ENCODE results near the gene PLCD3. TPM values are rescaled to one million over a fixed set of nuclear protein-coding genes. Genes with fewer than 3 reads are reported as not detected.

Gene PLCD3
- total and polyA plus RNA-seq, 9 of the 15 experiments (the other 6 are each of a cell fraction or from before 2014, with no cell fraction given): 0.20 to 22.6 (median 7.5) TPM

- TF ChIP-seq RFX1 (IDR thresholded peaks at IDR 0.05): no peak
- peak; percentile 93 for TF ChIP-seq ZBTB33 (CRISPR knock-in tag; IDR thresholded peaks at IDR 0.05)
Measured at GRCh38 chr17:45121055-45121454, 11.3 kb downstream of the PLCD3 start.

GRCh38 chr17:45120558-45120957 lies 11.8 kb downstream of the PLCD3 start:
- ChIA-PET CTCF (ENCODE audit: low intra/inter-chr PET ratio) (interaction anchor here (0.8 kb wide), 1 partner anchor 11 kb away, joined by 4 read pairs; no protein-coding TSS in a partner anchor), POLR2A (interaction anchor here (0.6 kb wide), 1 partner anchor 307 kb away, joined by 3 read pairs; no protein-coding TSS in a partner anchor)
- H3K27ac ChIP-seq (ENCODE audit: extremely low read depth, low read depth, low read length): no peak overlapping the region
- FAIRE-seq (no peak), DNase-seq (ENCODE audit: extremely low read depth in 1 of 4, low spot score in 3 of 4) (no peak), ATAC-seq (no peak)
- H3K4me3 ChIP-seq: no peak overlapping the region
- H3K4me2 ChIP-seq (ENCODE audit: insufficient read depth, low read length): no peak overlapping the region
- H2AFZ ChIP-seq (ENCODE audit: low read depth, low read length): no peak overlapping the region
- BruUV-seq (replicated peaks): no TSS peak
- 82% methylated on average over 19 of the region's 22 CpGs for WGBS (ENCODE audit: insufficient coverage, low coverage, missing lambda C conversion rate)
- TF ChIP-seq HDAC3 (IDR thresholded peaks at IDR 0.05; ENCODE audit: borderline replicate concordance, partially characterized antibody) (no peak), NFYB (IDR thresholded peaks at IDR 0.05; ENCODE audit: extremely low read depth, insufficient read length) (no peak), KLF13 (tag; IDR thresholded peaks at IDR 0.05; ENCODE audit: borderline replicate concordance, low read depth) (no peak), MECOM (CRISPR knock-in tag; IDR thresholded peaks at IDR 0.05) (no peak), AFF1 (IDR thresholded peaks at IDR 0.05; ENCODE audit: low read depth in 1 of 2, partially characterized antibody in 2 of 2) (no peak)
- no peaks in the 10 kb centered on the region for H3K27me3 ChIP-seq (ENCODE audit: control insufficient read depth in 2 of 2, insufficient read depth in 2 of 2, low read length in 2 of 2)
- H3K9ac ChIP-seq (ENCODE audit: insufficient read depth in 1 of 2, low read depth in 2 of 2, low read length in 2 of 2): no peak overlapping the region
- H4K20me1 ChIP-seq (replicated peaks; ENCODE audit: control insufficient read depth, insufficient read depth, low read length): no peaks in the 10 kb centered on the region
- H3K9me3 ChIP-seq (replicated peaks; ENCODE audit: control insufficient read depth, insufficient read depth, low read depth, low read length): no peaks in the 10 kb centered on the region
- no peaks in the 10 kb centered on the region for H3K36me3 ChIP-seq (ENCODE audit: control insufficient read depth, insufficient read depth, low read length)
- H3K79me2 ChIP-seq (ENCODE audit: control insufficient read depth, insufficient read depth, low read length): no peaks in the 10 kb centered on the region; the same call in 2 of the 3 replicates
- intact Hi-C loops (cut with micrococcal nuclease): loop anchor here (10.0 kb wide), 1 partner anchor 106 kb away; no protein-coding TSS in a partner anchor
- no peaks in the 10 kb centered on the region for H3K9me1 ChIP-seq (ENCODE audit: control insufficient read depth, insufficient read depth, low read length)
- H3K4me1 ChIP-seq (replicated peaks in 1 of 2; ENCODE audit: control insufficient read depth in 2 of 2, insufficient read depth in 2 of 2, low read length in 2 of 2): peaks cover 22 to 48% of the 10 kb centered on the region in 2 experiments
- in situ Hi-C loops (cut with MboI): no loop called here

More at GRCh38 chr17:45121055-45121454, 11.3 kb downstream of the PLCD3 start:
- FAIRE-seq: no peak
- no peak overlapping the region for H3K4me3 ChIP-seq
- 0 out of 4 replicates have a peak overlapping the region, but pooled peaks of 1 of the 2 experiments have one; percentile 29 for H3K9ac ChIP-seq (ENCODE audit: insufficient read depth in 1 of 2, low read depth in 2 of 2, low read length in 2 of 2)
- POLR2A ChIA-PET: no interaction called here
- 92% methylated on average over 16 of the region's 45 CpGs for WGBS (ENCODE audit: insufficient coverage, low coverage, missing lambda C conversion rate)
- in situ Hi-C loops (cut with MboI): no loop called here
- H3K36me3 ChIP-seq (ENCODE audit: control insufficient read depth, insufficient read depth, low read length): no peaks in the 10 kb centered on the region
- no TSS peak for BruUV-seq (replicated peaks)
- no peaks in the 10 kb centered on the region; the same call in 2 of the 3 replicates for H3K79me2 ChIP-seq (ENCODE audit: control insufficient read depth, insufficient read depth, low read length)
- no peaks in the 10 kb centered on the region for H4K20me1 ChIP-seq (replicated peaks; ENCODE audit: control insufficient read depth, insufficient read depth, low read length)
- CTCF ChIA-PET (ENCODE audit: low intra/inter-chr PET ratio): no interaction called here
- H3K9me3 ChIP-seq (replicated peaks; ENCODE audit: control insufficient read depth, insufficient read depth, low read depth, low read length): no peaks in the 10 kb centered on the region
- no peak overlapping the region for H3K4me2 ChIP-seq (ENCODE audit: insufficient read depth, low read length)
- H3K4me1 ChIP-seq (replicated peaks in 1 of 2; ENCODE audit: control insufficient read depth in 2 of 2, insufficient read depth in 2 of 2, low read length in 2 of 2): peaks cover 22 to 47% of the 10 kb centered on the region in 2 experiments
- no peak for ATAC-seq
- H2AFZ ChIP-seq (ENCODE audit: low read depth, low read length): no peak overlapping the region
- intact Hi-C loops (cut with micrococcal nuclease): loop anchor here (10.0 kb wide), 1 partner anchor 106 kb away; no protein-coding TSS in a partner anchor
- no peak overlapping the region for H3K27ac ChIP-seq (ENCODE audit: extremely low read depth, low read depth, low read length)
- DNase-seq (ENCODE audit: extremely low read depth in 1 of 4, low spot score in 3 of 4): no peak
- H3K9me1 ChIP-seq (ENCODE audit: control insufficient read depth, insufficient read depth, low read length): no peaks in the 10 kb centered on the region
- H3K27me3 ChIP-seq (ENCODE audit: control insufficient read depth in 2 of 2, insufficient read depth in 2 of 2, low read length in 2 of 2): no peaks in the 10 kb centered on the region

Measured in K562 (cell line).